DND-41 (cell line): Measurements from ENCODE around the gene SLFN12L.
A peak's percentile ranks its signal among the peaks of the same experiment; 100 is the strongest.

Experiments used
- ATAC-seq: fragments of 200-7000 bp; cut with Tn5 transposase; 3 replicates; pipeline ENCODE4 v1.9.1; 2021; ENCODE audit warnings: low read depth; ENCODE audit not compliant: insufficient read depth
- DNase-seq: peaks from one replicate; pipeline ENCODE4 v3.0.0-alpha.2; 2020
- H2AFZ ChIP-seq: 2 replicates; pipeline ENCODE4 v1.6.0; 2012; ENCODE audit warnings: low read depth, low read length
- H3K27ac ChIP-seq: 2 replicates; pipeline ENCODE4 v1.5.1; 2012; ENCODE audit warnings: low read length, inconsistent platforms
- H3K27me3 ChIP-seq: fragments of 200-600 bp; sonication (generic); 2 replicates; pipeline ENCODE4 v1.6.0; 2012; ENCODE audit warnings: low read length, mild to moderate bottlenecking, inconsistent platforms; ENCODE audit not compliant: insufficient read depth, poor library complexity
- H3K36me3 ChIP-seq: 2 replicates; pipeline ENCODE4 v1.5.1; 2012; ENCODE audit warnings: low read length, inconsistent platforms; ENCODE audit not compliant: insufficient read depth
- H3K4me1 ChIP-seq: 2 replicates; pipeline ENCODE4 v1.5.1; 2012; ENCODE audit warnings: mild to moderate bottlenecking, low read length; ENCODE audit not compliant: insufficient read depth
- H3K4me2 ChIP-seq: 2 replicates; pipeline ENCODE4 v1.6.0; 2012; ENCODE audit warnings: mild to moderate bottlenecking, moderate library complexity, low read length, inconsistent platforms; ENCODE audit not compliant: insufficient read depth
- H3K4me3 ChIP-seq, 2 experiments: fragments of 200-600 bp in 1 of 2; shearing (Covaris generic) in 1 of 2; 2 replicates each; pipeline ENCODE4 v1.5.1; 2012 to 2016; ENCODE audit warnings: inconsistent platforms in 2 of 2, low read length in 2 of 2, mild to moderate bottlenecking in 2 of 2, low read depth in 1 of 2, moderate library complexity in 1 of 2
- H3K79me2 ChIP-seq: 2 replicates; pipeline ENCODE4 v1.6.0; 2012; ENCODE audit warnings: low read length, inconsistent platforms; ENCODE audit not compliant: insufficient read depth
- H3K9ac ChIP-seq: 2 replicates; pipeline ENCODE4 v1.6.0; 2012; ENCODE audit warnings: low read depth, mild to moderate bottlenecking, inconsistent platforms, low read length, moderate library complexity
- H3K9me3 ChIP-seq: 2 replicates; pipeline ENCODE4 v1.5.1; 2012; ENCODE audit warnings: low read length, moderate library complexity, mild to moderate bottlenecking, inconsistent platforms; ENCODE audit not compliant: insufficient read depth, severe bottlenecking
- H4K20me1 ChIP-seq: 2 replicates; pipeline ENCODE4 v1.6.0; 2012; ENCODE audit warnings: low read length; ENCODE audit not compliant: insufficient read depth
- EZH2 ChIP-seq: IDR thresholded peaks from 3 replicates; pipeline ENCODE4 v1.6.1; 2012; ENCODE audit warnings: borderline replicate concordance, low read depth, mild to moderate bottlenecking, moderate library complexity, low read length, inconsistent platforms; ENCODE audit not compliant: severe bottlenecking
- TF ChIP-seq, protein P1 (sequence below): IDR thresholded peaks from 2 replicates; pipeline ENCODE4 v1.5.1; 2012; ENCODE audit warnings: borderline replicate concordance, low read length, moderate library complexity, mild to moderate bottlenecking; ENCODE audit not compliant: poor library complexity, severe bottlenecking; ENCODE audit errors: extremely low read depth

SLFN12L gene

DNA sequence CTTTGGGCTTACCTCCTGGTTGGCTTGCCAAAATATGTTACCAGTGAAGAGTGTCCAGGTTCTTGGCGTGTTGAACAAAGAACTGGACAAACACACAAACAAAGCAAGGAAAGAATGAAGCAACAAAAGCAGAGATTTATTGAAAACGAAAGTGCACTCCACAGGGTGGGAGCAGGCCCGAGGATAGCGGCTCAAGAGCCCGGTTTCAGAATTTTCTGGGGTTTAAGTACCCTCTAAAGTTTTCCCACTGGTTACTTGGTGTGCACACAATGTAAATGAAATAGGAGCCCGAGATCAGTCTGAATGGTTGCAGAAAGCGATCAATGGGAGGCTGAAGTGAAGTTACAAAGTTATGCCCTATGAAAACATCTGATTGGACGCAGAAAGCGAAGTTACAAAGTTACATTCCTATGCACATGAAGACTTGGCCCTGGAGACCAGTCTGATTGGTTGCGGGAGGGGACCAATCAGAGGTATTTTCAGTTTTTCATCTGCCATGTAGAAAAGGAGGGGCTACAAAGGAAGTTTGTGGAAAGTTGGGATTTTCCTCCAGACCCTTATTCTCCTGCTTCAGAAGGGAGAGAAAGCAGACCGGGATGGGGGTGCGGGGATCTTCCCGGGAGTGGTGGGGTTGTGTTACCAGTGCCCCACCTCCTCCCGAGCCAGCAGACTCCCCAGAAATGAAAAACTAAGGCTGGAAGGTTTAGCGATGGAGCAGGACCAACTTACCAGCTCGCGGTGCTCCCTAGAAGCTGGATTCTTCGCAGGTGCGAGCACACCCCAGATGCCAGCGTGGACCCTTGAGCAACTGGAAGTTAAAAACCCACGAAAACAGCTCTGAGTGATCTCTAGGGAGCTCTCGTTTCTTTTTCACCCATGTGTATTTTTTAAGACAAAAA lies 105.1 kb downstream of the SLFN12L start, which contains the start of gene SLFN12:
Gene SLFN12, minus strand, starts transcription at position 325 of the 899 bp plus-strand sequence. CDS start 9,472 bp downstream, outside the sequence.
- Histone ChIP-seq H3K27ac (peak within 1 kb of the TSS; percentile 78), H4K20me1 (no peaks in the 10 kb centered on the region; the same call in 1 of the 2 replicates), H3K4me3 (peak within 1 kb of the TSS in 1 of 2 experiments; percentile 28; a peak in 2 of 4 replicates), H3K9ac (peak within 1 kb of the TSS; percentile 40), H3K4me1 (peaks cover 60% of the 10 kb centered on the region), H3K27me3 (no peaks in the 10 kb centered on the region), H3K79me2 (no peaks in the 10 kb centered on the region), H3K9me3 (no peaks in the 10 kb centered on the region), H3K4me2 (peak within 1 kb of the TSS; percentile 52), H2AFZ (no peak within 1 kb of the TSS; the same call in 1 of the 2 replicates), H3K36me3 (0 out of 2 replicates have a peak, but pooled peaks cover 8% of the 10 kb centered on the region)
- DNase-seq (peak; percentile 61), ATAC-seq (peak; percentile 51)
- TF ChIP-seq EZH2: no peak
- TF ChIP-seq, protein P1, sequence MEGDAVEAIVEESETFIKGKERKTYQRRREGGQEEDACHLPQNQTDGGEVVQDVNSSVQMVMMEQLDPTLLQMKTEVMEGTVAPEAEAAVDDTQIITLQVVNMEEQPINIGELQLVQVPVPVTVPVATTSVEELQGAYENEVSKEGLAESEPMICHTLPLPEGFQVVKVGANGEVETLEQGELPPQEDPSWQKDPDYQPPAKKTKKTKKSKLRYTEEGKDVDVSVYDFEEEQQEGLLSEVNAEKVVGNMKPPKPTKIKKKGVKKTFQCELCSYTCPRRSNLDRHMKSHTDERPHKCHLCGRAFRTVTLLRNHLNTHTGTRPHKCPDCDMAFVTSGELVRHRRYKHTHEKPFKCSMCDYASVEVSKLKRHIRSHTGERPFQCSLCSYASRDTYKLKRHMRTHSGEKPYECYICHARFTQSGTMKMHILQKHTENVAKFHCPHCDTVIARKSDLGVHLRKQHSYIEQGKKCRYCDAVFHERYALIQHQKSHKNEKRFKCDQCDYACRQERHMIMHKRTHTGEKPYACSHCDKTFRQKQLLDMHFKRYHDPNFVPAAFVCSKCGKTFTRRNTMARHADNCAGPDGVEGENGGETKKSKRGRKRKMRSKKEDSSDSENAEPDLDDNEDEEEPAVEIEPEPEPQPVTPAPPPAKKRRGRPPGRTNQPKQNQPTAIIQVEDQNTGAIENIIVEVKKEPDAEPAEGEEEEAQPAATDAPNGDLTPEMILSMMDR: no peak

DNA sequence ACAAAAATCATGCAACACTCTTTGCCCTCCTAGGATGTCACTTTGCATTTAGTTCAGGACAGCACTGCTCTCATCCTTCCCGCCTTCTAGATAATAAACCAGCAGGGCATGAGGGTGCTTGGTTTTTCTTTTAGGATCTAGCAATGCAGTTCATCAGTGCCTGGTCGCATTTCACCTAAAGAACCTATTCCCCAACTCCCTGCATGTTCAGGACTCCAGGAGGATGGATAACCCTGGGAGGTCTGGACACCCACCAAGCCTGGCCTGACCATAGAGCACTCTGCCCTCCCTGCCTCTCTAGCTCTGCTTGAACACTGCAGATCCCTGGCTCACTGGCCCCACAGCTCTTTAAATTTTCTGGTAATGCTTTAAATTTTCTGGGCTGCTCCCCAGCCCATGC lies 107.8 kb downstream of the SLFN12L start:
- Histone ChIP-seq H3K36me3 (0 out of 2 replicates have a peak, but pooled peaks cover 8% of the 10 kb centered on the region), H4K20me1 (no peaks in the 10 kb centered on the region; the same call in 1 of the 2 replicates), H3K27me3 (no peaks in the 10 kb centered on the region), H3K27ac (peak overlapping the region; percentile 49; the same call in 1 of the 2 replicates), H2AFZ (no peak overlapping the region), H3K4me2 (no peak overlapping the region), H3K79me2 (no peaks in the 10 kb centered on the region), H3K4me1 (peaks cover 60% of the 10 kb centered on the region), H3K9me3 (no peaks in the 10 kb centered on the region), H3K4me3 (no peak overlapping the region), H3K9ac (no peak overlapping the region)
- no peak for ATAC-seq
- DNase-seq: no peak
- TF ChIP-seq, protein P1: no peak
- no peak for TF ChIP-seq EZH2

DNA sequence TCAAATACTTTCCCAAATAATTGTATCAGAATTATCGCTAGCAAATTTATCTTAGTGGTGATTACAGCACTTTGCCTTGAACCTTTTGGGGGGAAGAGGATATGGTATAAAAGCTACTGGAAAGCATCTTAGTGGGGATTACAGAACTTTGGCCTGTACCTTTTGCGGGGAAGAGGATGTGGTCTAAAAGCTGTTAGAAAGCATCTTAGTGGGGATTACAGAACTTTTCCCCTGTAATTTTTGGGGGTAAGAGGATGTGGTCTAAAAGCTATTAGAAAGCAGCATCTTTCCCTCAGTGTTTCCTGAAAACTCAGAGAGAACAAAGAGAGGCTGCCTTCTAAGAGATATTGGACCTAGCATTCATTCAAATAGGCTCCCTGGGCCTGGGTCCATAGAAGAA lies 109.2 kb downstream of the SLFN12L start:
- DNase-seq (peak; percentile 60), ATAC-seq (peak; percentile 88)
- Histone ChIP-seq H3K4me2 (peak overlapping the region; percentile 39), H3K9ac (no peak overlapping the region), H3K4me3 (no peak overlapping the region), H4K20me1 (no peaks in the 10 kb centered on the region; the same call in 1 of the 2 replicates), H2AFZ (no peak overlapping the region), H3K27ac (peak overlapping the region; percentile 77), H3K4me1 (peaks cover 47% of the 10 kb centered on the region), H3K36me3 (0 out of 2 replicates have a peak, but pooled peaks cover 8% of the 10 kb centered on the region), H3K9me3 (no peaks in the 10 kb centered on the region), H3K79me2 (no peaks in the 10 kb centered on the region), H3K27me3 (no peaks in the 10 kb centered on the region)
- TF ChIP-seq, protein P1: no peak
- TF ChIP-seq EZH2: no peak
